Activated CD8-positive, alpha-beta memory T cell treated with anti-CD3 and anti-CD28 coated beads, Interleukin-2, amount 10 ng/mL, durations not matched to agents 7 days and 5 days (primary cell): ENCODE data around the gene S1PR4. TPM values are rescaled to one million over a fixed set of nuclear protein-coding genes. Genes with fewer than 3 reads are reported as not detected.
A peak's percentile ranks its signal among the peaks of the same experiment; 100 is the strongest.

Source experiments
- ATAC-seq: fragments of 150-1000 bp; cut with Tn5 transposase; one replicate; pipeline ENCODE4 v1.10.0; 2021; ENCODE audit warnings: moderate library complexity
- CTCF ChIA-PET: fragments of 350-600 bp; sonication (Branson Sonifier 250); formaldehyde crosslinking; loops from one replicate; lab custom pipeline; 2021; ENCODE audit warnings: antibody characterized with exemption; lab: Charles Lee
- DNase-seq: peaks from one replicate; pipeline ENCODE4 v3.0.0-alpha.2; 2020
- H3K27ac Mint-ChIP-seq: one replicate; pipeline ENCODE4 v1.8.0; 2021; ENCODE audit warnings: mild to moderate bottlenecking, mixed read lengths
- H3K27me3 Mint-ChIP-seq: one replicate; pipeline ENCODE4 v1.8.0; 2021; ENCODE audit warnings: mixed read lengths
- H3K36me3 Mint-ChIP-seq: one replicate; pipeline ENCODE4 v1.8.0; 2021; ENCODE audit warnings: mild to moderate bottlenecking, mixed read lengths
- H3K4me1 Mint-ChIP-seq: one replicate; pipeline ENCODE4 v1.8.0; 2021; ENCODE audit warnings: mixed read lengths
- H3K4me3 Mint-ChIP-seq: one replicate; pipeline ENCODE4 v1.8.0; 2021; ENCODE audit warnings: mild to moderate bottlenecking, moderate library complexity, mixed read lengths
- H3K9me3 Mint-ChIP-seq: one replicate; pipeline ENCODE4 v1.8.0; 2022; ENCODE audit warnings: low read depth, mixed read lengths
- total RNA-seq, 2 experiments: library from RNA; stranded (reverse); gene quantifications; one replicate each; pipeline ENCODE4 v1.2.3, GENCODE V29; 2021

The S1PR4 gene
- total RNA-seq, 2 experiments from 2014 or later = 122 to 155 TPM

- Mint-ChIP-seq H3K4me1 (peaks cover 19% of the 10 kb centered on the region), H3K4me3 (peak overlapping the region; percentile 84), H3K9me3 (no peaks in the 10 kb centered on the region), H3K36me3 (peaks cover 29% of the 10 kb centered on the region), H3K27ac (peak overlapping the region; percentile 95), H3K27me3 (no peaks in the 10 kb centered on the region)
- ATAC-seq (no peak), DNase-seq (no peak)
- CTCF ChIA-PET = interaction anchor here (0.9 to 2.0 kb wide), 3 partner anchors 12 to 72 kb away, joined by 3 to 8 read pairs (median 4); no protein-coding TSS in a partner anchor
Observed at GRCh38 chr19:3175781-3176714, 2.5 kb upstream of the S1PR4 start.

GRCh38 chr19:3176715-3177501 is 1.7 kb upstream of the S1PR4 start:
- ATAC-seq = peak; percentile 59

GRCh38 chr19:3178973-3179738 is 587 bp downstream of the S1PR4 start:
- CTCF ChIA-PET = interaction anchor here (1.3 to 1.6 kb wide), 2 partner anchors 33 to 75 kb away, joined by 3 to 5 read pairs; no protein-coding TSS in a partner anchor
- Mint-ChIP-seq H3K36me3 (peaks cover 44% of the 10 kb centered on the region), H3K27me3 (no peaks in the 10 kb centered on the region), H3K9me3 (no peaks in the 10 kb centered on the region), H3K4me3 (peak overlapping the region; percentile 97), H3K4me1 (peaks cover 36% of the 10 kb centered on the region), H3K27ac (peak overlapping the region; percentile 91)
- ATAC-seq (peak; percentile 14), DNase-seq (peak; percentile 65)

More at GRCh38 chr19:3176715-3177501, 1.7 kb upstream of the S1PR4 start:
- H3K9me3 Mint-ChIP-seq = no peaks in the 10 kb centered on the region
- peaks cover 21% of the 10 kb centered on the region for H3K4me1 Mint-ChIP-seq
- H3K4me3 Mint-ChIP-seq = peak overlapping the region; percentile 84
- DNase-seq = peak; percentile 90
- peaks cover 35% of the 10 kb centered on the region for H3K36me3 Mint-ChIP-seq
- peak overlapping the region; percentile 95 for H3K27ac Mint-ChIP-seq
- CTCF ChIA-PET = interaction anchor here (0.7 to 2.0 kb wide), 4 partner anchors 13 to 73 kb away, joined by 3 to 8 read pairs (median 4); no protein-coding TSS in a partner anchor
- no peaks in the 10 kb centered on the region for H3K27me3 Mint-ChIP-seq

GRCh38 chr19:3179739-3180293 is 1.2 kb downstream of the S1PR4 start:
- DNase-seq (peak; percentile 66), ATAC-seq (peak; percentile 5)
- H3K9me3 Mint-ChIP-seq = no peaks in the 10 kb centered on the region
- CTCF ChIA-PET = interaction anchor here (1.2 to 1.6 kb wide), 2 partner anchors 76 to 229 kb away, joined by 5 to 6 read pairs; no protein-coding TSS in a partner anchor
- H3K4me1 Mint-ChIP-seq = peaks cover 43% of the 10 kb centered on the region
- H3K36me3 Mint-ChIP-seq = peaks cover 50% of the 10 kb centered on the region
- peak overlapping the region; percentile 97 for H3K4me3 Mint-ChIP-seq
- H3K27me3 Mint-ChIP-seq = no peaks in the 10 kb centered on the region
- peak overlapping the region; percentile 91 for H3K27ac Mint-ChIP-seq

GRCh38 chr19:3183721-3184641 is 5.4 kb downstream of the S1PR4 start:
- H3K4me1 Mint-ChIP-seq = peaks cover 55% of the 10 kb centered on the region
- H3K9me3 Mint-ChIP-seq = no peaks in the 10 kb centered on the region
- CTCF ChIA-PET = interaction anchor here (0.9 to 1.7 kb wide), 4 partner anchors 22 to 80 kb away, joined by 3 to 5 read pairs (median 4); no protein-coding TSS in a partner anchor
- H3K36me3 Mint-ChIP-seq = peaks cover 43% of the 10 kb centered on the region
- H3K4me3 Mint-ChIP-seq = peak overlapping the region; percentile 89
- peak overlapping the region; percentile 73 for H3K27ac Mint-ChIP-seq
- DNase-seq = no peak
- H3K27me3 Mint-ChIP-seq = no peaks in the 10 kb centered on the region
- no peak for ATAC-seq

GRCh38 chr19:3184847-3185460 is 6.4 kb downstream of the S1PR4 start:
- CTCF ChIA-PET = interaction anchor here (0.9 to 1.0 kb wide), 2 partner anchors 38 to 81 kb away, joined by 4 to 5 read pairs; no protein-coding TSS in a partner anchor
- peak; percentile 89 for DNase-seq
- H3K9me3 Mint-ChIP-seq = no peaks in the 10 kb centered on the region
- peak overlapping the region; percentile 91 for H3K27ac Mint-ChIP-seq
- peaks cover 35% of the 10 kb centered on the region for H3K36me3 Mint-ChIP-seq
- peak overlapping the region; percentile 89 for H3K4me3 Mint-ChIP-seq
- ATAC-seq = peak; percentile 28
- no peaks in the 10 kb centered on the region for H3K27me3 Mint-ChIP-seq
- peaks cover 60% of the 10 kb centered on the region for H3K4me1 Mint-ChIP-seq

GRCh38 chr19:3185461-3186159 is 7.0 kb downstream of the S1PR4 start, which contains the start of gene NCLN:
Gene NCLN, plus strand, starts transcription at chr19:3185930. Its CDS starts 101 bp downstream, at chr19:3186031.
- Mint-ChIP-seq H3K27ac (peak within 1 kb of the TSS; percentile 91), H3K36me3 (peaks cover 29% of the 10 kb centered on the region), H3K4me1 (peaks cover 60% of the 10 kb centered on the region), H3K9me3 (no peaks in the 10 kb centered on the region), H3K27me3 (no peaks in the 10 kb centered on the region), H3K4me3 (peak within 1 kb of the TSS; percentile 89)
- CTCF ChIA-PET = interaction anchor here (0.7 to 1.3 kb wide), 2 partner anchors 45 to 57 kb away, joined by 3 to 6 read pairs; no protein-coding TSS in a partner anchor
- DNase-seq (peak; percentile 94), ATAC-seq (peak; percentile 83)

- CTCF ChIA-PET = interaction anchor here (0.7 to 1.3 kb wide), 3 partner anchors 45 to 235 kb away, joined by 3 to 6 read pairs (median 3); no protein-coding TSS in a partner anchor
- peak; percentile 4 for ATAC-seq
- peaks cover 25% of the 10 kb centered on the region for H3K36me3 Mint-ChIP-seq
- no peak for DNase-seq
- peak overlapping the region; percentile 68 for H3K27ac Mint-ChIP-seq
- peak overlapping the region; percentile 78 for H3K4me3 Mint-ChIP-seq
- H3K27me3 Mint-ChIP-seq = no peaks in the 10 kb centered on the region
- H3K9me3 Mint-ChIP-seq = no peaks in the 10 kb centered on the region
- H3K4me1 Mint-ChIP-seq = peaks cover 59% of the 10 kb centered on the region
Observed at GRCh38 chr19:3186160-3186688, 7.7 kb downstream of the S1PR4 start.

- peak overlapping the region; percentile 78 for H3K4me3 Mint-ChIP-seq
- H3K27me3 Mint-ChIP-seq = no peaks in the 10 kb centered on the region
- peak overlapping the region; percentile 68 for H3K27ac Mint-ChIP-seq
- CTCF ChIA-PET = interaction anchor here (1.2 kb wide), 1 partner anchor 236 kb away, joined by 3 read pairs; no protein-coding TSS in a partner anchor
- peaks cover 20% of the 10 kb centered on the region for H3K36me3 Mint-ChIP-seq
- H3K9me3 Mint-ChIP-seq = no peaks in the 10 kb centered on the region
- H3K4me1 Mint-ChIP-seq = peaks cover 57% of the 10 kb centered on the region
- DNase-seq (no peak), ATAC-seq (no peak)
Observed at GRCh38 chr19:3186891-3187661, 8.5 kb downstream of the S1PR4 start.
